Hepatocyte (in vitro differentiated cells): ENCODE results near the gene MSI2.

Source experiments
- EZH2phosphoT487 ChIP-seq: fragments of 200-600 bp; sonication (generic); IDR thresholded peaks from one replicate; pipeline ENCODE4 v1.6.1; 2018; ENCODE audit warnings: antibody characterized with exemption, mild to moderate bottlenecking, low read depth, moderate library complexity; ENCODE audit not compliant: unreplicated experiment, severe bottlenecking
- TF ChIP-seq, protein P1 (sequence below): fragments of 200-600 bp; sonication (generic); IDR thresholded peaks from 2 replicates; pipeline ENCODE4 v1.5.1; 2016; ENCODE audit warnings: antibody characterized with exemption, mild to moderate bottlenecking; ENCODE audit not compliant: poor library complexity

- TF ChIP-seq, protein P1, sequence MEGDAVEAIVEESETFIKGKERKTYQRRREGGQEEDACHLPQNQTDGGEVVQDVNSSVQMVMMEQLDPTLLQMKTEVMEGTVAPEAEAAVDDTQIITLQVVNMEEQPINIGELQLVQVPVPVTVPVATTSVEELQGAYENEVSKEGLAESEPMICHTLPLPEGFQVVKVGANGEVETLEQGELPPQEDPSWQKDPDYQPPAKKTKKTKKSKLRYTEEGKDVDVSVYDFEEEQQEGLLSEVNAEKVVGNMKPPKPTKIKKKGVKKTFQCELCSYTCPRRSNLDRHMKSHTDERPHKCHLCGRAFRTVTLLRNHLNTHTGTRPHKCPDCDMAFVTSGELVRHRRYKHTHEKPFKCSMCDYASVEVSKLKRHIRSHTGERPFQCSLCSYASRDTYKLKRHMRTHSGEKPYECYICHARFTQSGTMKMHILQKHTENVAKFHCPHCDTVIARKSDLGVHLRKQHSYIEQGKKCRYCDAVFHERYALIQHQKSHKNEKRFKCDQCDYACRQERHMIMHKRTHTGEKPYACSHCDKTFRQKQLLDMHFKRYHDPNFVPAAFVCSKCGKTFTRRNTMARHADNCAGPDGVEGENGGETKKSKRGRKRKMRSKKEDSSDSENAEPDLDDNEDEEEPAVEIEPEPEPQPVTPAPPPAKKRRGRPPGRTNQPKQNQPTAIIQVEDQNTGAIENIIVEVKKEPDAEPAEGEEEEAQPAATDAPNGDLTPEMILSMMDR, result no peak
- TF ChIP-seq EZH2phosphoT487, result no peak
Measured at GRCh38 chr17:57370619-57371018, 114.3 kb downstream of the MSI2 start.
